HG03135 (cell line): ENCODE results near the gene MAN1B1.
"Not testable (repeated sequence)": the region's sequence is repeated elsewhere in the genome, so short reads cannot be mapped to it uniquely, and the experiment has no call there.

Experiments
- ATAC-seq: cut with Tn5 transposase; IDR thresholded peaks from one replicate; pipeline ENCODE4 v1.9.1; 2021; ENCODE audit warnings: mild to moderate bottlenecking, moderate library complexity; ENCODE audit not compliant: unreplicated experiment

The MAN1B1 gene

DNA sequence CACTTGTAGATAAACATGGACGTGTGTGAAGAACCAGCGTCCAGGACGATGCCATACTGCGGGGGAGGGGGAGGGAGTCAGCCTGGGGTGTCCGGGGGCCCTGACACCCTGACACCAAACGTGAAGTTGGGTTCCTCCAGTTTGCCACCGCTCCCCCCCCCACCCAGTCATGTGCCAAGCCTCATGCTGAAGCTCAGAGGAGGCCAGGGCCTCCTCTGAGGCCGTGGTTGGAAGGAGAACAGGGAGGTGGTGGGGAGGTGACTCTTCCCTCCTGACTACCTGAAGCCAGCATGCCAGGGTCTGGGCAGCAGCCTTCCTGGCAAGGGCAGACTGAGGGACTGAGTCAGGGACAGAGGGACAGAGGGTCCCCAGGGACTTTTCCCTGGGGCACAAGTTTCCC, 34.5 kb upstream of the MAN1B1 start:
- no peak for ATAC-seq

DNA sequence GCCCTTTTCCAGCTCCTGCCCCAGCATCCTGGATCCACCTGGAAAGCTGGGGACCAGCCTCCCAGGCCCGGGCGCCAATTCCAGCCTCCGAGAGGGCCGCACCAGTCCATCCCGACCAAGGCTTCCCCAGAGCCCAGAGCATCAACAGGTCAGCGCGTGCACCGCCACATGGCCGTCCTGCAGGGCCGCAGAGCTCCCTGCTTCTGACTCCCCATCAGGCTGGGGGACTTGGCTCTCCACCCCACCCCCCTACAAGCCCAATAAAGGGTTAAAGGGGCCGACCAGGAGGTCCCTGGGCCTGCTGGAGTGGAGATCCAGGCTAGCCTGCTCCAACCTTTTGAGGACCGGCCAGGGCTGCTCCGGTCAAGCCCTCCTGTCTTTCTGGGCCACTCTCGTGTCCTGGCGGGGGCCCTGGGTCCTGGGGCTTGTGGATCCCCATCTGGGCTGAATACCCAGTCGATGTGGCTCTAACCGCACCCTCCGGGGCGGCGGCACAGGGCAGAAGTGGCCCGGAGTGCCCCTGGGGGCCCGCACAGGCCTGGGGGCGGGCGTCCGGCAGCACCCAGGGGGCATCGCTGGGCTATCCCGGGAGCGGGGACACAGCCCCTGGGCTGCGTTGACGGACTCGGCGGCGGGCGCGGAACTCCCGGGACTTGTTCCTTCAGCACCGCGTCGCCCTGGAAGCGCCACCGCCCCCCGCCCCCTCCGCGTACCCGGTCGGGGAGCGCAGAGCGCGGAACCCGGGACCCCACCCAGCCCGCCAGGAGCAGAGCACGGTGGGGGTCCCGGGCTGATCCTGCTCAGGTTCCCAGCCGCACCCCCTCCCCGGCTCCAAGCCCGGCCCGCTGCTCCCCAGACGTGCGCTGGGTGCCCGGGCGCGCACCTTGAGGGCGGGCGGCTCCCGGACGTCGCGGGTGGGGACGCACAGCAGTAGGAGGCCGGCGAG, 33.5 kb upstream of the MAN1B1 start:
- ATAC-seq, result no peak

DNA sequence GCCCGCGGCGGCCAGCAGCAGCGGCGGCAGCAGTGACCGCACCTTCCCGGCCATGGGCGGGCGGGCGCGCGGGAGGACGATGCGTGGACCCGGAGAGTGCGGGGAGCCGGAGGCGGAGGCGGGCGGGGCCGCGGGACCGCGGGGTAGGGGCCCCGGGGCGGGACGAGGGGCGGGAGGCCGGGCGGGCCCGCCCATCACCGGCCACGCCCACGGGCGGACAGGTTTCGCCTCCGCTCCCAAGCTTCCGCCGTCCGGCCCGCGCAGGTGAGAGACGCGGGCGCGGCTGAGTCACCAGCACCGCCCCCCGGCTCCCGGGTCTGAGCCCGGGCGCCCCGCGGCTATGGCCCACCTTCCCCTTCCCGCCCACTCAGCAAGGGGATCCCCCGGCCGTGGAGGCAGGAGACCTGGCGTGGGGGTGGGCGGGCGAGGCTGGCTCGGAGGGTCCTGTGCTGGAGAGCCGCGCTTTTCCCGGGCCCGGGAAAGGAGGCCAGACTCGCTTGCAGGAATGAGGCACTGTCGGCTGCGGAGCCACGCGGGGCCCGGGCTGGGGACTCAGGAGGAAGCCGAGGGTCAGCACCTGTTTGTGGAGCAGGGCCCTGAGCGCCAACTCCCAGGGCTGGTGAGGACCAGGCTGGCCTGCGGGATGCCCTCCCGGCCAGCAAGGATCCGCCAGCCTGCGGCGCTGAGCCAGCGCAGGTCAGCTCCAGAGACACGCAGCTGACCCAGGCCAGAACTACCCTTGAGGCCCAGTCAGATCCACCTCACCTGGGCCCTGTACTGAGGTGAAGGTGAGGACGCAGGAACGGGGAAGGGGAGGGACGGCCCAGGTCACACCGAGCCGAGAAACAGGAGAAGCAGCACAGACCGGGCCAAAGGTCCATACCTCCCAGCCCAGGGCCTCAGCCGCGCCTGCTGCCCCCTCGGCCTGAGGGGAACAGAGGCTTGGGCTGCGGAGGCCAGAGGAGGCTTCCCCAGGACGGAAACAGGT, 32.5 kb upstream of the MAN1B1 start, which contains the start of gene ENTPD2:
Gene ENTPD2, minus strand, starts transcription at position 118 of the 988 bp plus-strand sequence. Its CDS starts 64 bp downstream, at position 54.
- no peak for ATAC-seq

DNA sequence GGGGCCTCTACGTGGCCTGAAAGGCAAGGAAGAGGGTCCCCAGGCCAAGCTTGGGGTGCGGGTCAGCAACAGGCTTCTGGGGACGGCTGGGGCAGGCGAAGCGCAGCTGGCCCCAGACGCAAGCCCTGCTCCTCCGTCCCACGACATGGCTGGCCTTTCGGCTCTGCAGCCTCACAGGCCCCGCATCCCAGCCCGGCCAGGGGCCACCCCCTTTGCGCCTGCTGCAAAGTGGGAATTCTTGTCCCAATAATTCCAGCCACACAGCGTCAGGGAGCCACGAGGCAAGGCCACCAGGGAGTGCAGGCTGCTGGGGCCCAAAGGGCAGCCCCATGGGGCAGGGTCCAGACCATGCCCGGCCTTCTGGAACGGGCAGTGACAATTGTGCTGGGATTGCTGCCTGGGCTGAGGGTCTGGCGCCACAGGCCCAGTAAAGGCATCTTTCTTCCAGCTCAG, 31.8 kb upstream of the MAN1B1 start:
- ATAC-seq, result no peak

DNA sequence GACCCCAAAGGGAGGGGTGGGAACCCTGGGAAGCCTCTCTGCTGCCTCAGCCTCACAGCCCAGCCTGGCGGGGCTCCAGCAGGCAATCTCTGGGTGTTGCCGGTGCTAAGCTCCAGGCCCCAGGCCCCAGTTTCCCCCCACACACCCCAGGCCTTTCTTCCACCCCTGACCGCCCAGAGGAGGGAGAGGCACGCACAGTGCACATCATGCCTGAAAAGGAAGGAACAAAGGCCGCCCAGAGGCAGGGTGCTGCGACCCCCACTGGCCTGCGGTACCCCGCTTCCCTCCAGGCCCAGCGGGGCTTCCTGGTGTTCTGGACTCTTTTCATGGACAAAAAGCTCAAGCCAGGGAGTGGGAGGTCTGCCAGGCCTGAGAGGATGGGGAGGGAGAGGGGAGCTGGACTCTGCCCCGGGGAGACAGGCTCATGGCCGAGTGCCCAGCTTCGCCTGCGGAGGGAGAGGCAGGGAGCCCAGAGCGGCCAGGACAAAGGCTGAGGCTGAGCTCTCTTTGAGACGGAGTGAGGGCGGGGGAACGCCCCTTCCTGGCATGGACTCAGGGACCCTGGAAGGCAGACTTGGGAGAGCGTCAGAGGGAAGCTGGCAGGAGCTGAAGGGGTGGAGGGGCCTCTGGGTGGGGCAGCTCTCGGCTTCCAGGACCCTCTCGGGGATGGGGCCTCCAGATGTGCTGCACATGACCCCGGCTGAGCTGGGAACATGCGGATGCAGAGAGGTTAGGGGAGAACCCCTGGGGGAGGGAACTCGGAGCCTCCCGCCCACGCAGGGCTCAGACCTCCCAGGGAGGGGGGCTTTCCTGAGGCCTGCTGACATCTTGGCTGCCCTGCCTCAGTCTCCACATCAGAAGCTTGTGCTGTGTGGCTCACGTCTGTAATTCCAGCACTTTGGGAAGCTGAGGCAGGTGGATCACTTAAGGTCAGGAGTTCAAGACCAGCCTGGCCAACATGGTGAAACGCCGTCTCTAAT, 31.1 kb upstream of the MAN1B1 start:
- no peak for ATAC-seq

DNA sequence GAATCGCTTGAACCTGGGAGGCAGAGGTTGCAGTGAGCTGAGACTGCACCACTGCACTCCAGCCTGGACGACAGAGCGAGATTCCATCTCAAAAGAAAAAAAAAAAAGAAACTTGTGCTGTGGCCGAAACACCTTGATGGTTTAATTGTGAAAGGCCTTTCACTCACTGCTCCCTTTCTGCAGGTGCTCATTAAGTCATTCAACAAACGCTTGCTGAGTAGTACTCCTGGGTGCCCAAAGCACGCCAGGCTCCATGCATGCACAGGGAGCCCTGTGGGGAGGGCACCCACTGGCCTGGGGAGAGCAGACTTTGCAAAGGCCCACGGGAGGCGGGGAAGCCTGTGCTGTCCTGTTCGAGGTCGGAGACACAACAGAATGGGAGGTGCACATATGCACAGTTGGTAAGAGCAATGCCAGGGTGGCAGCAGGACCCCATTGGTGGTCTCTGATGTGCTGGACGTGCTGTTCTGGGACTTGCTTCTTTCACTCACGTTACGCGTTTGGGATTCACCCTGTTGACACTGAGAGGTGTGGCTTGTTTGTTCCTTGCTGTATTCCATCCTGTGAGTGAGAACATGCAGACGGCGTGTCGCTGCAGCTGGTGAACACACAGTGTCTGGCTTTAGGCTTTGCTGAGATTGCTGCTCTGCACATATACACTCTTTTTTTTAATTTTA, 29.9 kb upstream of the MAN1B1 start:
- no peak for ATAC-seq

DNA sequence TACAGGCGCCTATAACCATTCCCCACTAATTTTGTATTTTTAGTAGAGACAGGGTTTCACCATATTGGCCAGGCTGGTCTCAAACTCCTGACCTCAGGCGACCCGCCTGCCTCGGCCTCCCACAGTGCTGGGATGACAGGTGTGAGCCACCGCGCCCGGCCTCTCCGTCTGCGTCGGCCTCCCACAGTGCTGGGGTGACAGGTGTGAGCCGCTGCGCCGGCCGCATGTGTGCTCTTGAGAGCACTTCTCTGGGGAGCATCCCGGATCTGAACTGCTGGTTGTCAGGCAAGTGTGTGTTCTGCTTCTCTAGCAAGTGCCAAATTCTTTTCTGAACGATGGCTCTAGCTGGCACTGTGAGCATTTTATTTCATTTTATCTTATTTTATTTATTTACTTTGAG, 29.2 kb upstream of the MAN1B1 start:
- no peak for ATAC-seq

DNA sequence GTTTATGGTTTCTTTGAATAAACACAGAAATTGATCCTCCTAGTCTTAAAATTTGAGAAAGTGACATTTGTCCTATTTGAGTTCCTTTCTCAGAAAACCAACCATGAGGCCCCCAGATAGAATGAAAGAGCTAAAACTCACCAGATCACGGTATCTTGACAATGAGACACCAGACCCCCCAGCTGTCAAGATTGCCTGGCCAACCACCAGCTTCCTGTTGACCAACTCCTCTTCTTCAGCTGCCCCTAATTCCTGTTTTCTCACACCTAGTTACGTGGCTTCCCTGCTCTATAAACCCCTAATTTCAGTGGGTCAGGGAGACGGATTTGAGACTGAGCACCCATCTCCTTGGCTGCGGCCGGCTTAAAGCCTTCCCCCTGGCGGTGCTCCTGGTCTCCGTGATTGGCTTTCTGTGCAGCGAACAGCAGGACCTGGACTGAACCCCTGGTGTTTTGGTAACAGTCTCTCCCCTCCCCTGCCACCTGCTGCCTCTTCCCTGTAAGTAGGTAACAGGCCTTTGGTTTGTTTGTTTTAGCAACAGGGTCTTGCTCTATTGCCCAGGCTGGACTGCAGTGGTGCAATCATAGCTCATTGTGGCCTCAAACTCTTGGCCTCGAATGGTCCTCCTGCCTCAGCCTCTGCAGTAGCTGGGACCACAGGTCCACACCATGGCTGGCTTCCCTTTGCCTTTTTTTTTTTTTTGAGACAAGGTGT, 28.1 kb upstream of the MAN1B1 start:
- no peak for ATAC-seq

DNA sequence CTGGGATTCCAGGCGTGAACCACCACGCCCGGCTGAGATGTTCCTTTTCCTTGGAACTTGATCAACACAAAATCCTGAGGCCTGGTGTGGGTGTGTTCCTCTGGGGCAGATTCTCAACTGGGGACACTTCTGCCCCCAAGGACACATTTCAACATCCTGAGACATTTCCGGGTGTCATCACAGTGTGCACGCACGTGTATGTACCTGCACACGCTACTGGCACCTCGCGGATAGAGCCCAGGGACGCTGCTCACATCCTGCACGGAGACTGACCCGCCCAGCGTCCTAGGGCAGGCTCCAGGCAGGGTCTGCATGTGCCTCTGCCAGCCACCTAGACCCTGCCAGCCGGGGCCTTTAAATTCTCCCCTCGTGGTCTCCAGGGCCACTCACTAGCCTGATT, 24.4 kb upstream of the MAN1B1 start:
- no peak for ATAC-seq

DNA sequence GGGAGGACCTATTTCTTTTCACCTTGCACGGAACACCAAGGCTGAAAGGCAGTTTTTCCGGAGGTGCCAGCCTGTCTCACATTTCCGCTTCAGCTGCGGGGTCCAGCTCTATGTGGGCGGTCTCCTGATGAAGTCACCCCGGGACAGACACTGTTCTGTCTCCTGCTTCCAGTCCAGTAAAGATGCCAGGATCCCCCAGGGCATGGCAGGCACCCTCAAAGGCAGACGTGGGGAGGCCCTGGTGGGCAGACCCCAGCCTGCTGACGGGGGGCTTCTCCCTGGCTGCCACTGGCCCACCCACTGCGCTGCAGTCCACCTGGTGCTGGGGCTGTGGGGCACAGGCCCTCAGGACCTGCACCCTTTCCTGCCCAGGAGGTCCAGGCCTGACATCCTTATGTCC, 24.0 kb upstream of the MAN1B1 start:
- ATAC-seq, result not testable (repeated sequence)

DNA sequence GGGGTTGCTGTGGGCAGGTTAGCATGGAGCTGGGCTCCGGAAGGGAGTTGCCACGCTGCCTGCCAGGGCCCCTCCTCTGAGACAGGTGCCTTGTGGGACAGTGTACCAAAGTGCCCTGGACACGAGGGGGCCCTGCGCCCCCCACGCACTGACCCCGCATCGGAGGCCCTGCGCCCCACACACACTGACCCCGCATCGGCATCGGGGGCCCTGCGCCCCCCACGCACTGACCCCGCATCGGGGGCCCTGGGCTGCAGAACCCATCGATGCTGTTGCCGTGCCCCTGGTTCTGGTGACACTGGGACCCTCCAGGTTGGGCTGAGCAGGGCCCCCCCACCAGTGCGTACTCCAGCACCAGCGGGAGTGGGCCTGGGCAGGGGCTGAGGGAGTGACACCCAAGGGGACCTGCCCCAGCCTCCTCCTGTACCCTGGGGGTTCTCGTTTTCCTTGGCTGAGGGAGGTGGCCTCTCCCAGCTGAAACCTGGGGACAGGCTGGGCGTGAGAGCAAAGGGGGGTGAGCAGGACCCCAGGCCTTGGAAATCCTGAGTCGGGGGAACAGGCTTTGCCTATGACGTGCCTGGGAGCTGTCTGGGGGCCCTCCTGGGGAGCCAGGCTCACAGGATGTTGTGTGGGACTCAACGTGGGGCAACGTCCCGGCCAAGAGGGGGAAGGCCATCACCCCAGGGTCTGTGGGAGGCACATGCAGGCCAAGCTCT, 23.3 kb upstream of the MAN1B1 start:
- ATAC-seq, result no peak

DNA sequence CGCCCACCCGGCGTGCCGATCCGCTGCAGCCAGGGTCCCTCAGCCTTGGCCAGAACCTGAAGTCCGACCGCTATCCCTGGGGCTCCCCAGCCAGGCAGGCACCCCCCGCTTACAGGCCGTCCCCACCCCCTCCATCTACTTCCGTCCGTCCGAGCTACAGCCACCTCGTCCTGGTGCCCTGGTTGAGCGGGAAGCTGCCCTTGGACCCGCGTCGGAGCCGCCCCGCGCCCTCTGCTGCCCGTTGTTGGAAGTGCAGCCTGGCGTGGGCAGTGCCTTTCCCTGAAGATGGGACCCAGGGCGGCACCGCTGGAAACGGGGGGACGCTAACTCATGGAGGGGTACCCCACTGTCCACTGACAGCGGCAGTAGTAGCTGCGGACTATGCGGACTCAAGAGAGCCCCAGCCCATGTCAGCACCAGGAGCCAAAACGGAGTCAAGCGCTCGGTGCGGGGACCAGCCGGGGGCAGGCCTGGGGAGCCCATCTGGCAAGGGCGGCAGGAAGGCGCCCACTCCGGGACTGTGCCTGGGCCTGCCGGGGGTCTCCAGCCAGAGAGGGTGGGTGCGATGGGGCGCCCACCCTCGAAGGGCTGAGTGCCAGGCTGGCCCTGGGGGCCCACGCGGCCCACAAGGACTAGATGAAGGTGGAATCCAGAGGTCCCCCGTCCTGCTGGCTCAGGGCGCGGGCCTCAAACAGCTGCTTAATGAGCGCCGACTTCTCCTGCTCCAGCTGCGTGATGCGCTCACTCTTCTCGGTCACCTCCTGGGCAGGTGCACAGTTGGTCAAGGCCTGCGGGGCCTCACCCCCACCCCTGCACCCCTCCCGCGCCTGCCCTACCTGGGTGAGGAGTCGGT, 22.5 kb upstream of the MAN1B1 start:
- no peak for ATAC-seq

DNA sequence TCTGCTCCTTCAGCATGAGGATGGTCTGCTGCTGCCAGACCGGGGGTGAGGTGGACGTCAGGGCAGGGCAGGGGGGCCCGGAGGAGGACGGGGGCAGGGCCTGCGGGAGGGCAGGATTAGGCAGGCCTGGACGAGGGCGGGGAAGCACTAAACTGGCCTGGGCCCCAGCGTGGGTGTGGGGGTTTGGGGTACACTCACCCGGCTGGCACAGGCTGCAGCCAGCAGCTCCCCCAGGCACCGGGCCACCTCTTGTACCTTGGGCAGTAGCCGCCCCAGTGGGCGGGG, 22.0 kb upstream of the MAN1B1 start:
- ATAC-seq, result no peak

DNA sequence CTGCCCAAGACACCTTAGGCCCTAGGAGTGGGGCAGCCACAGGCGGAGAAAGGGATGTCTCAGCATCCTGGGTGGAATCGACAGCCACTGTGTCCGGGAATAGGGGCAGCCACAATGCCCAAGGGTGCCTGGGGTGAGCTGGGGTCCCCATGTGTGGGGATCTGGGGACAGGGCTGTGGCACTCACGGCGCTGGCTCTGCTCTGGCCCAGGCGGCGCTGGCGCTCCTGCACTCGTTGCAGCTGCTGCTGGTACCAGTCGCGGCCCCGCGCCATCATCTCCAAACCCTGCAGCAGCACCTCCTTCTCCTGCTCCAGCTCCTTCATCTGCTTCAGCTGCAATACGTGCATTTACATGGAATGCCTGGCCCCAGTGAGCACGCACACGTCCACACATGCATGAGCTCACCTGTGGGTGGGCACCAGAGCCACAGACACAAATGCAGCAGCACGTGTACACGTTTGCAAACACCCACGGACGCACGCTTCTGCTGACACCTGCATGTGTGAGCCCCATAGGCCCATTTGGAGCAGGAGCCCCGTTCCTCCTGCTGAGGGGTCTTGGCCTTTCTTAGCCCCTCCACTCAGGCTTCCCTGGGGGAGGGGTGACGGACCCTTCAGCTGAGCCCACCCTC, 21.3 kb upstream of the MAN1B1 start:
- no peak for ATAC-seq

DNA sequence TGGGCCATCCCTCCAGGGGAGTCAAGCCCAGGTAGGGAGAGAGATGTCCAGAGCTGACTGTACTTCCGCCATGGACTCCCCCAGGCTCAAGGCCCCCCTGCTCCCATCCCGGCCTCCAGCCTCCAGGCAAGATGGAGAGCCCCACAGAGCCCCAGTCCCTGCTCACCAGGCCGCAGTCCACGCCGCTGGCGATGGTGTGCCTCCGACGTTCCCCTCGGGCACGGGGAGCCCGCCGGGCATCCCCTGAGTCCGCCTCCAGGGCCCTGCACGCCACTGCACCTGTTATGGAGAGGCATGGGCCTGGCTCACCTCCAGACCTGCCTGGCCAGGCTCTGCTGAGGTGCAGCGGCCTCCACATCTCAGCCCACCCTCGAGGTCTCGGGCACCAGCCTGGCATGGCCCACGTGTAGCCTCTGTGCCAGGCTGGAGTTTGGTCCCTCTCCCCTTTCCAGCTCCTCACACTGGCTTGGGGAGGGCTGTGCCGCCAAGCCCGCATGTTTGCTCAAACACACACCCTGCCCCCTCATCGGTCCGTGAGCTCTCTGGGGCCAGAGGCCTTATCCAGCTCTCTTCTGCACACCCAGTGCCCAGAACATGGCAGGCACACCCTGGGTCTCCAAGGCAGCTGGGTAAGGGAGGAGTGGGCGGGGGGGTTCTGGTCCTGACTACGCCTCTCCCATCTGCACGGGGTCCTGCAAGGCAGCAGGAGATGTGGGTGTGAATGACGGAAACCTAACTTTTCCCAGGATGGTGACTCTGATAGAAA, 20.5 kb upstream of the MAN1B1 start:
- ATAC-seq, result no peak

DNA sequence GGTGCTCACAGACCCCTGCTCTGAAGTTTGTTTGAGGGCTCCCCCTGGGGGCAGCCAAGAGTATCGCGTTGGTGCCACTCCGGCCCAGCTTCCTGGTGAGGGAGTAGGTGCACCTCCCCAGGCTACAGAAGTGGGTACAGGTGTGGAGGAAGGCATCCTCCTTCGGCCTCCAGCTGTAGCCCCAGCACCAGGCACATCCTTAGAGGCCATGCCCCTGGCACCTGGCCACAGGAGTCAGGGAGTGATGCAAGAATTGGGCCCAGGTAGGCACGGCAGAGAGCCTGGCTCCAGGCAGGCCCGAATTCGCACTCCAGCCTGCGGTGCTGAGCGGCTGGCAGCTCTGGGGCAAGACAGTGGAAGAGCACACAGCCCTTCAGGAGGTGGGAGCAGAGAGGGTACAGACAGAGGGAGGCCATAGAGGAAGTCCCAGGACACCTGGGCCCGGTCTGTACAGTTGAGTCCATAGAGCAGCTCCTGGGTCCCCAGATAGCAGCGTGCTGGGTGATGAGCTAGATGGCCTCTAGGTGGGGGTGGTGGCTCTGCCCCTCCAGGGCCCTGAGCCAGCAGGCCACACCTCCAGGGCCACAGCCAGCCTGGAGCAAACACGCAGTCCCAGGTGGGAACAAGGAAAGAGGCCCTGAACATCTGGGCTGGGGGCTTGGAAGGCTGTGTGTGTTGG, 18.8 kb upstream of the MAN1B1 start:
- no peak for ATAC-seq
